DMS53 (cell line): ENCODE data around the gene MYOF.
A peak's percentile ranks its signal among the peaks of the same experiment; 100 is the strongest.
"Not testable (repeated sequence)": the region's sequence is repeated elsewhere in the genome, so short reads cannot be mapped to it uniquely, and the experiment has no call there.

Source experiments
- DNase-seq: peaks from one replicate; lab custom pipeline; 2025; lab: John Stamatoyannopoulos, UW

MYOF gene

GRCh38 chr10:93290661-93291354, 191.3 kb downstream of the MYOF start:
- no peak for DNase-seq

GRCh38 chr10:93288679-93289634, 193.2 kb downstream of the MYOF start:
- DNase-seq, result peak; percentile 75

- DNase-seq, result no peak
Measured at GRCh38 chr10:93287775-93288174, 194.4 kb downstream of the MYOF start.

- not testable (repeated sequence) for DNase-seq
Measured at GRCh38 chr10:93284246-93284645, 197.9 kb downstream of the MYOF start.

GRCh38 chr10:93281367-93281720, 200.8 kb downstream of the MYOF start:
- DNase-seq, result no peak

- no peak for DNase-seq
Measured at GRCh38 chr10:93280699-93281366, 201.3 kb downstream of the MYOF start.

GRCh38 chr10:93280121-93280698, 201.9 kb downstream of the MYOF start:
- no peak for DNase-seq

GRCh38 chr10:93277360-93277759, 204.8 kb downstream of the MYOF start:
- DNase-seq, result no peak

- DNase-seq, result no peak
Measured at GRCh38 chr10:93274419-93274818, 207.7 kb downstream of the MYOF start.

- DNase-seq, result no peak
Measured at GRCh38 chr10:93272884-93273675, 209.1 kb downstream of the MYOF start.

GRCh38 chr10:93271347-93271746, 210.8 kb downstream of the MYOF start:
- no peak for DNase-seq

GRCh38 chr10:93269281-93269680, 212.9 kb downstream of the MYOF start:
- no peak for DNase-seq

GRCh38 chr10:93268021-93268420, 214.1 kb downstream of the MYOF start:
- DNase-seq, result no peak

GRCh38 chr10:93267521-93267920, 214.6 kb downstream of the MYOF start:
- DNase-seq, result no peak

- no peak for DNase-seq
Measured at GRCh38 chr10:93266858-93267257, 215.3 kb downstream of the MYOF start.

- DNase-seq, result no peak
Measured at GRCh38 chr10:93261961-93262610, 220.0 kb downstream of the MYOF start.

GRCh38 chr10:93261089-93261488, 221.0 kb downstream of the MYOF start:
- no peak for DNase-seq

GRCh38 chr10:93259126-93259525, 223.0 kb downstream of the MYOF start:
- DNase-seq, result no peak
